Coronary artery (tissue), 2 donors: Measurements from ENCODE around the gene TINCR.
A peak's percentile ranks its signal among the peaks of the same experiment; 100 is the strongest.

ENCODE experiments used
- DNase-seq: peaks from one replicate; pipeline ENCODE4 v3.0.0-alpha.2; 2017; ENCODE audit warnings: low spot score
- H3K27ac ChIP-seq, 2 donors: fragments of 200-600 bp; sonication (generic); one replicate each; pipeline ENCODE4 v1.5.1; 2016 to 2019
- H3K4me3 ChIP-seq: fragments of 200-600 bp; sonication (generic); 2 replicates; pipeline ENCODE4 v1.5.1; 2016; ENCODE audit warnings: mild to moderate bottlenecking, moderate library complexity
- TF ChIP-seq, protein P1 (sequence below): fragments of 200-600 bp; sonication (generic); IDR thresholded peaks from one replicate; pipeline ENCODE4 v1.5.1; 2019; ENCODE audit warnings: antibody characterized with exemption

Gene TINCR

DNA sequence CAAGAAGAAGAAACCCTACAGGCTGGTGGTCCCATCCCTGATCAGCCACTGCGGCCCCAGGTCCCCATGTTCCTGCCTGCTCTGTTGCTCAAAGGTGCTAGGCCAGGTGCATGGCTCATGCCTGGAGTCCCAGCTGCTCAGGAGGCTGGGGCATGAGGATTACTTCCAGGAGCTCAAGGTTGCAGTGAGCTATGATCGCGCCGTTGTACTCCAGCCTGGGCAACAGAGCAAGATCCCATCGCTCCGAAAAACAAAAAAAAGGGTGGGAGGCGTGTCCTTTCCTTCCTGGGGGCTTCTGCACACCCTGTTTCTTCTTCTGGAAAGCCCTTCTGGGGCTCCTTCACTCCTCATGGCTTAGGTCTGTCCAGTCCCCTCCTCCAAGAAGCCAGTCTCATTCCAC, 11.9 kb upstream of the TINCR start:
- TF ChIP-seq, protein P1, sequence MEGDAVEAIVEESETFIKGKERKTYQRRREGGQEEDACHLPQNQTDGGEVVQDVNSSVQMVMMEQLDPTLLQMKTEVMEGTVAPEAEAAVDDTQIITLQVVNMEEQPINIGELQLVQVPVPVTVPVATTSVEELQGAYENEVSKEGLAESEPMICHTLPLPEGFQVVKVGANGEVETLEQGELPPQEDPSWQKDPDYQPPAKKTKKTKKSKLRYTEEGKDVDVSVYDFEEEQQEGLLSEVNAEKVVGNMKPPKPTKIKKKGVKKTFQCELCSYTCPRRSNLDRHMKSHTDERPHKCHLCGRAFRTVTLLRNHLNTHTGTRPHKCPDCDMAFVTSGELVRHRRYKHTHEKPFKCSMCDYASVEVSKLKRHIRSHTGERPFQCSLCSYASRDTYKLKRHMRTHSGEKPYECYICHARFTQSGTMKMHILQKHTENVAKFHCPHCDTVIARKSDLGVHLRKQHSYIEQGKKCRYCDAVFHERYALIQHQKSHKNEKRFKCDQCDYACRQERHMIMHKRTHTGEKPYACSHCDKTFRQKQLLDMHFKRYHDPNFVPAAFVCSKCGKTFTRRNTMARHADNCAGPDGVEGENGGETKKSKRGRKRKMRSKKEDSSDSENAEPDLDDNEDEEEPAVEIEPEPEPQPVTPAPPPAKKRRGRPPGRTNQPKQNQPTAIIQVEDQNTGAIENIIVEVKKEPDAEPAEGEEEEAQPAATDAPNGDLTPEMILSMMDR: no peak
- no peak for DNase-seq
- Histone ChIP-seq H3K4me3 (no peak overlapping the region), H3K27ac (no peak overlapping the region)

DNA sequence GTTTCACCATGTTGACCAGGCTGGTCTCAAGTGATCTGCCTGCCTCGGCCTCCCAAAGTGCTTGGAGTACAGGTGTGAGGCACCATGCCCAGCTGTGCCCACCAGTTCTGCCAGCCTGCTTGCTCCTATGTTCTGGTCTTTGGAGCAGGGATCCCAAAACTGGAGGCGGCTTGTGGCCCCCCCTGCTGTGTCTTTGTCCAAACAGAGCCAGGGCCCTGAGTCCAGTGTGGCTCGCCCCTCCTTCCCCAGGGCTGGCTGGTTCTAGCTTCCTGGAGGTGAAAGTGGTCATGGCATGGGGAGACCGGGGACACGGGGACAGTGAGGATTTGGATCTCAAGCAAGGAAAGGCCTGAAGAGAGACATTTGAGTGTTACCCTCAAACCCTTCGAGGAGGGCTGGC, 11.5 kb upstream of the TINCR start:
- Histone ChIP-seq H3K4me3 (no peak overlapping the region), H3K27ac (no peak overlapping the region)
- no peak for DNase-seq
- TF ChIP-seq, protein P1: no peak

DNA sequence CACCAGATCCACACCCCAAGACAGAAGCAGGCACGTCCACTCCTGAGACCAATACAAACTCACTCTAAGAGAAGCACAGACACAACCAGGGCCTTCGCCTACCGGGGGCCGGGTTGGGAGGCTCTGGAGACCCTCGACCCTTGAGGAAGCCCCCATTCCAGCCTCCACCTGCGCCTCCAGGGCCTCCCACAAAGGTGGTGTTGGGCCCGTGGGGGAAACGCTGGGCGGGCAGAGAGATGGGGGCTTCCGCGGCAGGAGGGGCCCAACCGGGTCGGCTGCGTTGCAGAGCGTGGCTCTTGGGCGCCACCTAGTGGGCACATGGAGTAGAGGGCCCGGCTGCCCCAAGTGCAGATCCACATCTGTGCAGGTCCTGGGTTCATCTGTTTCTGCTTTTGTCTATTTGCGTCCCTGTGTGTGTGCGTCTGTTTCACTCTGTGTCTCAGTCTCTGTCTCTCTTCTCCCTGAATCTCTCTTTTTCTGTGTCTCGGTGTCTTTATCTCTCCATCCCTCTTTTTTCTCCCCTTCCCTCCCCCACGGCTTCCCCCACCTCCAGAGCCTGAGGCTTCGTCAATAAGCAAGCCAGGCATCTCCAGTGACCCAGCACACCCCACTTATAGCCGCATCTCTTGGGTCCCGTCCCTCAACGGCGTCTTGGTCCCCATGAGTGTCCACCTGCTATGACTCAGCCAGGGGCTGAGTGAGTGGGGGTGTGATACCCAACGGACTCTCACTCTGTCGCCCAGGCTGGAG, 10.5 kb upstream of the TINCR start:
- DNase-seq: no peak
- Histone ChIP-seq H3K4me3 (peak overlapping the region; percentile 44), H3K27ac (no peak overlapping the region)

DNA sequence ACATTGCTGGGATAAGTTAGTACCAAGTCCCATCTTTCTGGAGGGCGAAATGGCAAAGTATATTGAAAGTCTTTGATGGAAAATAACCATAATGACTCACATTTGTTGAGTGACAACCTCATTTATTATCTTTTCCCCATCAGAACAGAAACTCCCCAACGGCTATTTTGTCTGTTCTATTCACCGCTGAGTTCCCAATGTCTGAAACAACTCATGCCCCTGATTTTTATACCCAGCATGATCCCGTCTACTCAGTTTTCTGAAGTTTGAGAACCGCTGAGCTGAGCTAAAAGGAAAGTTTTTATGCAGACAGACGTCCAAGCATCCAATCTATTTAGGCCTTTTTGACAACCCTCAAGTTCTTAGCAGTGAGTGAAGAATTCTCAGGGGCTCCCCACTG, 7.8 kb upstream of the TINCR start:
- TF ChIP-seq, protein P1: no peak
- no peak overlapping the region for H3K4me3 ChIP-seq
- DNase-seq: no peak
- no peak overlapping the region for H3K27ac ChIP-seq

More for the DNA sequence above, 10.5 kb upstream of the TINCR start:
- TF ChIP-seq, protein P1: peak; percentile 100

DNA sequence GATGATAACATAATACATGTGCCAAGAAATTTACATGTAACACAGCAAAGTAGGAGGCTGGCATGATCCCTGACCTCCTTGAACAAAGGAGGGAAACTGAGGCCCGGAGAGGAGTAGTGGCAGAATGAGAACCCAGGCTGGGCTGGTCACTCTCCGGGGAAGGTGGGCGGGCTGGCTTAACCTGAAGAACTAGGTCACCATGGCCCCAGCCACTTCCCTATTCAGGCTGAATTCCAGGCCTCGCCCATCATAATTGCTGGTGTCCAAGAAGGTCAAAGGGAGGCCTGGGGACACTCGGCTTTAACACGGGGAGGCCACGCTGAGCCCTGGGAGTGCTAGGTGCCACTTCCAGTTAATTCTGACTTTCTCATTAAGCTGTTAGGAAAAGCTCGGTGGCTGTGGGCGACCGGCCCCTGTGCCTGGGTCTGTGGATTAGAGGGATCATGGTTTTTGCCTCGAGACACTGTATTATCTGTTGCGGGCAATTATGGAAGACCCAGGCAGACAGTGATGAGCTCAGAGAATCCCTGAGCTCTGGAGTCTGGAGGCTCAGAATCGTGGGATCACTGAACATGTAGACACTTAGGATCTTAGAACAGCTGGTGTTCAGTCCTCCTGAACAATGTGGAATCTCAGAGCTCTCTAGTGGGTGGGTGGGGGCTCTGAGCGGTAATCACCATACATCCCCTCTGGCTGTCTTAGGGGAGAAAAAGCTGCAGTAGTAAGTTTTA, 5.0 kb upstream of the TINCR start:
- H3K4me3 ChIP-seq: no peak overlapping the region
- no peak overlapping the region for H3K27ac ChIP-seq
- TF ChIP-seq, protein P1: no peak
- DNase-seq: no peak

DNA sequence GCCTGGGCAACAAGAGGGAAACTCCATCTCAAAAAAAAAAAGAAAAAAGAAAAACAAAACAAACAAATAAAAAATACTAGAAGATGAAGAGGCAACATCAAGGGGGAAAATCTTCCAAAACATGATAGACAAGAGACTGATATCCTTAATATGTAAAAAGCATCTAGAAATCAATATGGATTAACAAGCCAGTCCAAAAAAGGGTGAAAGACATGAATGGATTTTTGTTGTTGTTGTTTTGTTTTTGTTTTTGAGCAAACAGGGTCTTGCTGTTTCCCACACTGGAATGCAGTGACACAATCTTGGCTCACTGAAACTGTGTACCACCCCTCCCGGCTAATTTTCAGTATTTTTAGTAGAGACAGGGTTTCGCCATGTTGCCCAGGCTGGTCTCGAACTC, 4.0 kb upstream of the TINCR start:
- TF ChIP-seq, protein P1: no peak
- Histone ChIP-seq H3K4me3 (no peak overlapping the region), H3K27ac (no peak overlapping the region)
- no peak for DNase-seq
